H1 (cell line): ENCODE data around the gene UNC50. TPM values are rescaled to one million over a fixed set of nuclear protein-coding genes. Genes with fewer than 3 reads are reported as not detected.

Source experiments
- CTCF ChIA-PET: fragments of 300-600 bp; sonication (Branson Sonifier 250); formaldehyde crosslinking; loops from one replicate; lab custom pipeline; 2021; ENCODE audit not compliant: partially characterized antibody; lab: Charles Lee
- POLR2A ChIA-PET: fragments of 300-600 bp; sonication (Branson Sonifier 250); formaldehyde crosslinking; loops from one replicate; lab custom pipeline; 2021; ENCODE audit warnings: inconsistent platforms; ENCODE audit not compliant: partially characterized antibody; lab: Charles Lee
- DNase-seq, 2 experiments: peaks; one replicate each; pipeline versions ENCODE4 v3.0.0 to v3.0.0-alpha.2; 2010 to 2022; ENCODE audit warnings: low spot score in 2 of 2, low read depth in 1 of 2, mixed read lengths in 1 of 2
- FAIRE-seq: peaks from 2 replicates; lab custom pipeline; 2011; peaks lifted over from hg19 to GRCh38; lab: Jason Lieb, UNC
- H2AFZ ChIP-seq: 2 replicates; pipeline ENCODE4 v1.8.1; 2012; ENCODE audit warnings: low read length, inconsistent platforms
- H2AK5ac ChIP-seq: 2 replicates; pipeline ENCODE4 v1.6.1; 2013; ENCODE audit warnings: low read depth, low read length
- H2BK120ac ChIP-seq: replicated peaks from 2 replicates; pipeline ENCODE3; 2013; ENCODE audit warnings: low read depth, low read length, inconsistent platforms
- H2BK12ac ChIP-seq: 2 replicates; pipeline ENCODE4 v1.6.1; 2013; ENCODE audit warnings: low read depth, low read length
- H2BK15ac ChIP-seq: 2 replicates; pipeline ENCODE4 v1.6.1; 2013; ENCODE audit warnings: low read length
- H2BK20ac ChIP-seq: 2 replicates; pipeline ENCODE4 v1.6.1; 2013; ENCODE audit warnings: low read length
- H2BK5ac ChIP-seq: 2 replicates; pipeline ENCODE4 v1.6.1; 2013; ENCODE audit warnings: low read depth, low read length
- H3K14ac ChIP-seq: 2 replicates; pipeline ENCODE4 v1.6.1; 2013; ENCODE audit warnings: inconsistent platforms; ENCODE audit not compliant: insufficient read length
- H3K18ac ChIP-seq: 2 replicates; pipeline ENCODE4 v1.6.1; 2013; ENCODE audit warnings: low read length; ENCODE audit errors: extremely low read depth
- H3K23ac ChIP-seq: 2 replicates; pipeline ENCODE4 v1.6.1; 2013; ENCODE audit warnings: inconsistent platforms; ENCODE audit not compliant: insufficient read length
- H3K23me2 ChIP-seq: 2 replicates; pipeline ENCODE4 v1.6.1; 2013; ENCODE audit warnings: low read depth, low read length
- H3K27ac ChIP-seq: 2 replicates; pipeline ENCODE4 v1.6.1; 2011; ENCODE audit warnings: low read depth, low read length, inconsistent platforms
- H3K27me3 ChIP-seq, 4 experiments: replicated peaks in 1 of 4; 1 replicate in 1 of 4; 2 replicates in 3 of 4; pipeline versions ENCODE4 v1.6.1 to v1.8.1; 2011 to 2013; ENCODE audit warnings: low read length in 3 of 4, mild to moderate bottlenecking in 3 of 4, inconsistent platforms in 2 of 4, mixed read lengths in 2 of 4, moderate library complexity in 1 of 4; ENCODE audit not compliant: control insufficient read depth in 3 of 4, insufficient read depth in 3 of 4; ENCODE audit errors: extremely low read depth in 1 of 4
- H3K36me3 ChIP-seq, 4 experiments: 2 replicates each; pipeline versions ENCODE4 v1.6.1 to v1.8.1; 2011 to 2013; ENCODE audit warnings: mild to moderate bottlenecking in 4 of 4, low read length in 3 of 4, moderate library complexity in 2 of 4, control low read depth in 1 of 4, inconsistent platforms in 1 of 4; ENCODE audit not compliant: insufficient read depth in 4 of 4, control insufficient read depth in 2 of 4
- H3K4ac ChIP-seq: replicated peaks from 2 replicates; pipeline ENCODE3; 2013; ENCODE audit warnings: low read length, low read depth, mixed read lengths, inconsistent platforms; ENCODE audit not compliant: insufficient read length
- H3K4me1 ChIP-seq, 4 experiments: replicated peaks in 1 of 4; 1 replicate in 1 of 4; 2 replicates in 3 of 4; pipeline versions ENCODE4 v1.6.1 to v1.8.1; 2011 to 2013; ENCODE audit warnings: low read length in 3 of 4, inconsistent platforms in 2 of 4, mixed read lengths in 1 of 4; ENCODE audit not compliant: insufficient read depth in 4 of 4, control insufficient read depth in 3 of 4
- H3K4me2 ChIP-seq, 2 experiments: 2 replicates each; pipeline versions ENCODE4 v1.6.1 to v1.8.1; 2011 to 2013; ENCODE audit warnings: low read depth in 2 of 2, low read length in 2 of 2, control low read depth in 1 of 2, inconsistent platforms in 1 of 2, mild to moderate bottlenecking in 1 of 2; ENCODE audit not compliant: insufficient read depth in 1 of 2
- H3K4me3 ChIP-seq, 4 experiments: fragments of 200-600, 300-600 bp in 1 of 4; sonication (generic), shearing (Covaris generic), sonication (Bioruptor Twin) in 1 of 4; 2 replicates each; pipeline versions ENCODE4 v1.5.1 to v1.8.1; 2011 to 2016; ENCODE audit warnings: low read length in 4 of 4, low read depth in 3 of 4, control low read depth in 2 of 4, inconsistent platforms in 2 of 4, mild to moderate bottlenecking in 2 of 4, mixed read lengths in 1 of 4, moderate library complexity in 1 of 4; ENCODE audit not compliant: insufficient read depth in 2 of 4; ENCODE audit errors: extremely low read depth in 1 of 4
- H3K56ac ChIP-seq: replicated peaks from 2 replicates; pipeline ENCODE3; 2013; ENCODE audit warnings: low read depth, mild to moderate bottlenecking, mixed read lengths, low read length, inconsistent platforms; ENCODE audit not compliant: insufficient read length
- H3K79me1 ChIP-seq: 2 replicates; pipeline ENCODE4 v1.6.1; 2013; ENCODE audit warnings: low read depth, low read length, control low read depth
- H3K79me2 ChIP-seq, 2 experiments: 2 replicates each; pipeline versions ENCODE4 v1.6.1 to v1.8.1; 2012 to 2013; ENCODE audit warnings: low read length in 2 of 2, mild to moderate bottlenecking in 2 of 2, inconsistent platforms in 1 of 2; ENCODE audit not compliant: insufficient read depth in 2 of 2, control insufficient read depth in 1 of 2
- H3K9ac ChIP-seq, 4 experiments: replicated peaks in 1 of 4; 1 replicate in 1 of 4; 2 replicates in 3 of 4; pipeline versions ENCODE4 v1.6.1 to v1.8.1; 2011 to 2013; ENCODE audit warnings: low read depth in 3 of 4, low read length in 3 of 4, control low read depth in 2 of 4, mild to moderate bottlenecking in 2 of 4, moderate library complexity in 2 of 4, inconsistent platforms in 1 of 4; ENCODE audit errors: extremely low read depth in 1 of 4
- H3K9me3 ChIP-seq, 2 experiments: 2 replicates each; pipeline versions ENCODE4 v1.6.1 to v1.8.1; 2012 to 2013; ENCODE audit warnings: mild to moderate bottlenecking in 2 of 2, moderate library complexity in 2 of 2, control low read depth in 1 of 2, inconsistent platforms in 1 of 2, low read depth in 1 of 2, low read length in 1 of 2, mixed read lengths in 1 of 2; ENCODE audit not compliant: insufficient read depth in 2 of 2
- H4K20me1 ChIP-seq, 2 experiments: replicated peaks in 1 of 2; 2 replicates each; pipeline versions ENCODE3 to v1.8.1; 2011 to 2013; ENCODE audit warnings: inconsistent platforms in 2 of 2, low read length in 2 of 2, mild to moderate bottlenecking in 1 of 2; ENCODE audit not compliant: insufficient read depth in 2 of 2, control insufficient read depth in 1 of 2
- H4K5ac ChIP-seq: 2 replicates; pipeline ENCODE4 v1.6.1; 2013; ENCODE audit warnings: low read length, low read depth, mixed read lengths, inconsistent platforms; ENCODE audit not compliant: insufficient read length
- H4K8ac ChIP-seq: 2 replicates; pipeline ENCODE4 v1.8.0; 2013; ENCODE audit warnings: mild to moderate bottlenecking, moderate library complexity, low read length, inconsistent platforms; ENCODE audit not compliant: insufficient read depth; ENCODE audit errors: extremely low read depth
- H4K91ac ChIP-seq: replicated peaks from 2 replicates; pipeline ENCODE3; 2013; ENCODE audit warnings: low read length, mixed read lengths, inconsistent platforms; ENCODE audit not compliant: insufficient read length
- ASH2L ChIP-seq: fragments of 200-600, 300-600 bp; sonication (generic); IDR thresholded peaks from one replicate; pipeline ENCODE4 v1.7.1; 2017; ENCODE audit warnings: low read length
- CEBPB ChIP-seq: IDR thresholded peaks from 2 replicates; pipeline ENCODE4 v1.6.1; 2012; ENCODE audit warnings: low read depth, low read length
- CTCF ChIP-seq, 3 experiments: IDR thresholded peaks; 1 replicate in 2 of 3; 2 replicates in 1 of 3; pipeline versions ENCODE4 v1.5.1 to v1.6.1; 2011; ENCODE audit warnings: low read length in 3 of 3, mild to moderate bottlenecking in 3 of 3, inconsistent platforms in 2 of 3, low read depth in 1 of 3, moderate library complexity in 1 of 3; ENCODE audit not compliant: insufficient read depth in 1 of 3; ENCODE audit errors: control extremely low read depth in 1 of 3
- E2F6 ChIP-seq: IDR thresholded peaks from 2 replicates; pipeline ENCODE4 v1.6.1; 2012; ENCODE audit warnings: inconsistent platforms
- GABPA ChIP-seq: IDR thresholded peaks from 2 replicates; pipeline ENCODE4 v1.6.1; 2011; ENCODE audit warnings: mild to moderate bottlenecking, low read length, moderate library complexity, borderline replicate concordance; ENCODE audit not compliant: insufficient read depth
- JUND ChIP-seq: IDR thresholded peaks from 2 replicates; pipeline ENCODE4 v1.6.1; 2011; ENCODE audit warnings: mild to moderate bottlenecking, improper control_type of control experiment, low read length
- POLR2A ChIP-seq, 2 experiments: IDR thresholded peaks; 1 replicate in 1 of 2; 2 replicates in 1 of 2; pipeline ENCODE4 v1.6.1; 2011; ENCODE audit warnings: low read depth in 2 of 2, low read length in 2 of 2, mild to moderate bottlenecking in 2 of 2; ENCODE audit errors: control extremely low read depth in 1 of 2
- SP4 ChIP-seq: IDR thresholded peaks from 2 replicates; pipeline ENCODE4 v1.6.1; 2012; ENCODE audit warnings: low read length, inconsistent platforms
- SRF ChIP-seq: IDR thresholded peaks from 2 replicates; pipeline ENCODE4 v1.6.1; 2011; ENCODE audit warnings: mild to moderate bottlenecking, low read depth, low read length, moderate library complexity
- TCF12 ChIP-seq: IDR thresholded peaks from 2 replicates; pipeline ENCODE4 v1.6.1; 2011; ENCODE audit warnings: low read depth, mild to moderate bottlenecking, low read length
- WGBS, 2 experiments: shearing (Covaris generic) in 1 of 2; methylation state at CpG; one replicate each; pipeline versions ENCODE4 v1.1.6 to v1.1.7; 2013 to 2015; ENCODE audit warnings: low lambda C conversion rate in 2 of 2, mixed read lengths in 2 of 2, inconsistent platforms in 1 of 2, low coverage in 1 of 2, missing lambda C conversion rate in 1 of 2; ENCODE audit not compliant: insufficient replicate concordance in 2 of 2, insufficient coverage in 1 of 2, insufficient read length in 1 of 2; ENCODE audit errors: extremely low coverage in 1 of 2, missing lambda C conversion rate in 1 of 2; 5-methylcytosine and 5-hydroxymethylcytosine counted together
- polyA plus RNA-seq, 7 experiments: library from polyadenylated mRNA; depleted of rRNA in 3 of 7; stranded (reverse) in 5 of 7; unstranded in 2 of 7; fragments of >200 nt in 5 of 7; fragments of 200-250 nt in 2 of 7; gene quantifications; 1 replicate in 5 of 7; 2 replicates in 1 of 7; 4 replicates in 1 of 7; pipeline versions ENCODE4 v1.2.1 to v1.2.3, GENCODE V29; 2011 to 2013; ENCODE audit warnings: missing spikeins in 2 of 7, mixed read lengths in 2 of 7
- total RNA-seq: library from RNA; stranded (reverse); fragmentation: NEBNext Ultra II Directional; extraction: Animal tissue kit (Norgen Biotek cat#: 25700); gene quantifications from 2 replicates; pipeline ENCODE4 v1.2.1, GENCODE V29; 2021

UNC50 gene
- total and polyA plus RNA-seq, 2 of the 8 experiments (the other 6 are each of a cell fraction or from before 2014, with no cell fraction given), result 33.4 to 58.5 TPM

GRCh38 chr2:98649135-98649991, 41.0 kb downstream of the UNC50 start:
- H2AK5ac ChIP-seq, result no peak overlapping the region
- no peak overlapping the region for H2BK20ac ChIP-seq
- H2AFZ ChIP-seq, result peak overlapping the region; percentile 36; the same call in 1 of the 2 replicates
- no peak overlapping the region for H3K23ac ChIP-seq
- no peaks in the 10 kb centered on the region for H4K20me1 ChIP-seq
- no peaks in the 10 kb centered on the region for H3K27me3 ChIP-seq
- no peak overlapping the region for H4K5ac ChIP-seq
- no peak overlapping the region for H3K9ac ChIP-seq
- no peak overlapping the region for H3K27ac ChIP-seq
- no peak overlapping the region for H2BK120ac ChIP-seq
- H3K36me3 ChIP-seq, result no peaks in the 10 kb centered on the region
- no peak overlapping the region for H2BK15ac ChIP-seq
- no peak overlapping the region for H2BK5ac ChIP-seq
- H3K4ac ChIP-seq, result no peak overlapping the region
- H3K4me3 ChIP-seq, result no peak overlapping the region
- no peaks in the 10 kb centered on the region for H3K4me1 ChIP-seq
- no peak overlapping the region for H4K8ac ChIP-seq
- no peaks in the 10 kb centered on the region for H3K79me1 ChIP-seq
- H3K4me2 ChIP-seq, result no peak overlapping the region
- H3K79me2 ChIP-seq, result no peaks in the 10 kb centered on the region
- H4K91ac ChIP-seq, result no peak overlapping the region
- DNase-seq (peak; percentile 60 to 89), FAIRE-seq (peak; percentile 98)
- no peaks in the 10 kb centered on the region for H3K9me3 ChIP-seq
- no peaks in the 10 kb centered on the region for H3K23me2 ChIP-seq
- no peak overlapping the region for H3K18ac ChIP-seq
- no peak overlapping the region for H3K56ac ChIP-seq
- POLR2A ChIA-PET, result interaction anchor here (0.6 kb wide), 1 partner anchor 689 kb away, joined by 3 read pairs; no protein-coding TSS in a partner anchor
- WGBS, 2 experiments, result 47% methylated on average over 4 of the region's 4 CpGs; no CpG with 5 or more reads in 1 of the 2 experiments
- H3K14ac ChIP-seq, result no peak overlapping the region
- H2BK12ac ChIP-seq, result no peak overlapping the region
- CTCF ChIA-PET, result interaction anchor here (0.5 to 1.9 kb wide), 36 partner anchors 11 to 425 kb away, joined by 3 to 29 read pairs (median 4); no protein-coding TSS in a partner anchor
- TF ChIP-seq JUND (0 out of 2 replicates have a peak, but pooled peaks have one; percentile 30), TCF12 (no peak), CTCF (IDR thresholded peaks at IDR 0.05; ENCODE audit: control extremely low read depth in 1 of 3, insufficient read depth in 1 of 3, low read depth in 1 of 3, low read length in 3 of 3) (peak; percentile 55 to 98 (median 97)), GABPA (no peak), SP4 (no peak), E2F6 (no peak), POLR2A (IDR thresholded peaks at IDR 0.05; ENCODE audit: control extremely low read depth in 1 of 2, low read depth in 2 of 2, low read length in 2 of 2) (no peak), ASH2L (no peak), CEBPB (no peak), SRF (no peak)
